GM10266 (cell line): Measurements from ENCODE around the gene TAS1R1.

Experiments
- DNase-seq: peaks from one replicate; pipeline ENCODE4 v3.0.0; 2012; ENCODE audit errors: extremely low spot score
- TF ChIP-seq, protein P1 (sequence below): IDR thresholded peaks from 2 replicates; pipeline ENCODE4 v1.5.1; 2012; ENCODE audit warnings: mild to moderate bottlenecking, low read depth; ENCODE audit not compliant: control insufficient read depth, insufficient read depth; ENCODE audit errors: missing control alignments

Gene TAS1R1

DNA sequence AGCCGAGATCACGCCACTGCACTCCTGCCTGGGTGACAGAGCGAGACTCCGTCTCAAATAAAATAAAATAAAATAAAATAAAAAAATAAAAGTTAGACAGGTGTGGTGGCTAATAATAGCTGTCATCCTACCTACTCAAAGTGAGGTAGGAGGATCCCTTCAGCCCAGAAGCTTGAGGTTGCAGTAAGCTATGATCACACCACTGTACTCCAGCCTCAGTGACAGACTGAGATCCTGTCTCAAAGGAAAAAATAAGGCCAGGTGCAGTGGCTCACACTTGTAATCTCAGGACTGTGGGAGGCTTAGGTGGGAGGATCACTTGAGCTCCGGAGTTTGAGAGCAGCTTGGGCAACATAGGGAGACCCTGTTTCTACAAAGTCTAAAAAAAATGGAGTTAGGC lies 18.8 kb upstream of the TAS1R1 start:
- TF ChIP-seq, protein P1, sequence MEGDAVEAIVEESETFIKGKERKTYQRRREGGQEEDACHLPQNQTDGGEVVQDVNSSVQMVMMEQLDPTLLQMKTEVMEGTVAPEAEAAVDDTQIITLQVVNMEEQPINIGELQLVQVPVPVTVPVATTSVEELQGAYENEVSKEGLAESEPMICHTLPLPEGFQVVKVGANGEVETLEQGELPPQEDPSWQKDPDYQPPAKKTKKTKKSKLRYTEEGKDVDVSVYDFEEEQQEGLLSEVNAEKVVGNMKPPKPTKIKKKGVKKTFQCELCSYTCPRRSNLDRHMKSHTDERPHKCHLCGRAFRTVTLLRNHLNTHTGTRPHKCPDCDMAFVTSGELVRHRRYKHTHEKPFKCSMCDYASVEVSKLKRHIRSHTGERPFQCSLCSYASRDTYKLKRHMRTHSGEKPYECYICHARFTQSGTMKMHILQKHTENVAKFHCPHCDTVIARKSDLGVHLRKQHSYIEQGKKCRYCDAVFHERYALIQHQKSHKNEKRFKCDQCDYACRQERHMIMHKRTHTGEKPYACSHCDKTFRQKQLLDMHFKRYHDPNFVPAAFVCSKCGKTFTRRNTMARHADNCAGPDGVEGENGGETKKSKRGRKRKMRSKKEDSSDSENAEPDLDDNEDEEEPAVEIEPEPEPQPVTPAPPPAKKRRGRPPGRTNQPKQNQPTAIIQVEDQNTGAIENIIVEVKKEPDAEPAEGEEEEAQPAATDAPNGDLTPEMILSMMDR, result no peak
- no peak for DNase-seq

DNA sequence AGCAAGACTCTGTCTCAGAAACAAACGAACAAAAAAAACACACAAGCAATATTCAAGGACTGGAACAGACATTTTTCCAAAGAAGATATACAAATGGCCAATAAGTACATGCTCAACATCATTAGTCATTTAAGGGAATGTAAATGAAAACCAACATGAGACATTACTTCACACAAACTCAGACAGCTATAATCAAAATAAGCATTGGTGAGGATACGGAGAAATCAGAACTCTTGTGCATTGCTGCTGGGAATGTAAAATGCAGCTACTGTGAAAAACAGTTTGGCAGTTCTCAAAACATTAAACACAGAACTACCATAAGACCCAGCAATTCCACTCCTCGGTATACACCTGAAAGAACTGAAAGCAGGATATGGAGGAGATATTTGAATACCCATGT lies 16.2 kb upstream of the TAS1R1 start:
- TF ChIP-seq, protein P1, result no peak
- no peak for DNase-seq

DNA sequence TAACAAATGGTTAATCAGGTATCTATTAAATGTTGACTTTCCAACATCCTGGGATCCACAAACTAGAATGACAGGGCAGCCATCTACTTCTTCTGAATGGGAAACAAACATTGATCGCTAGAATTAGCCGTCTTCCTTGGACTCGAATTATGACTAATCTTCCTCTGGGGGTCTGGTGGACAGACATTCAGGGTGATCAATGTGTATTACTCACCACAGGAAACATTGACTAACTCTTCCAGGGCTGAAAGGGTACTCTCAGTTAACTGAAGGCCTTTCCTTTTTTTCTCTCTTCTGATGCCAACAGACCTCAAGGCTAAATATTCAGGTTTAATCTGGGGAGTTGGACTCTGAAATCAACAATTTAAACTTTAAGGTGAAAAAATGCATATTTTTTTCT lies 10.3 kb upstream of the TAS1R1 start:
- no peak for DNase-seq
- TF ChIP-seq, protein P1, result no peak

DNA sequence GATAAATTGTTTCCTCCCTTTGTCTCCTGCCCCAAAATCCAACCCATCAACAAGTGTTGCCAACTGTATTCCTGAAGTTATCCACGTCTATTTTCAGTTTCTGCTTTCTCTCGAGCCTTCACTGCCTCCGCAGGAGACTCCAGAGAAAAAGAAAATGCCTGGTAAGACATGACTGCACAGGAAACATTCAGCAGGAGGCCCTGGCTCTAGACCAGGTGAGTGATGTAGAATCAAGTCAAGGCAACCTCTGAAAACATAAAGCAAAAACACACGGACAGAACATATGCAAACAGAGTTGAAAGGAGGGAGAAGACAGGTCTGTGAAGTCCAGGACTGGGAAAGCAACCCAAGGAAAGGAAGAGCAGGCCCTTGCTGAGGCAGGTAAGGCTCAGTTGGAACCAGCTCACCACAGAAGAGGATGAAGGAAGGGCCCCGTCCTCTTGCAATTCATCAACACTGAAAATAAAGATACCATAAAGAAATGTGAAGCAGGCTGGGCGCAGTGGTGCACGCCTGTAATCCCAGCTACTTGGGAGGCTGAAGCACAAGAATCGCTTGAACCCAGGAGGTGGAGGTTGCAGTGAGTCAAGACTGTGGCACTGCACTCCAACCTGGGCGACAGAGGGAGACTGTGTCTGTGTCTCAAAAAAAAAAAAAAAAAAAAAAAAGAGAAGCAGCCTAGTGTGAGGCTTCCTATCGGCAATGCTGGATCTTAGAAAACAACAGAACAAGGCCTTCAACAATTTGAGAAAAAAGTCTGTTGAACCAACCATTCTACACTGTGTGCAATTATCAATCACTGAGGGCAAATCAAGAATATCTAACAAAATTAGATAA lies 9.6 kb upstream of the TAS1R1 start:
- DNase-seq, result no peak
- TF ChIP-seq, protein P1, result no peak

DNA sequence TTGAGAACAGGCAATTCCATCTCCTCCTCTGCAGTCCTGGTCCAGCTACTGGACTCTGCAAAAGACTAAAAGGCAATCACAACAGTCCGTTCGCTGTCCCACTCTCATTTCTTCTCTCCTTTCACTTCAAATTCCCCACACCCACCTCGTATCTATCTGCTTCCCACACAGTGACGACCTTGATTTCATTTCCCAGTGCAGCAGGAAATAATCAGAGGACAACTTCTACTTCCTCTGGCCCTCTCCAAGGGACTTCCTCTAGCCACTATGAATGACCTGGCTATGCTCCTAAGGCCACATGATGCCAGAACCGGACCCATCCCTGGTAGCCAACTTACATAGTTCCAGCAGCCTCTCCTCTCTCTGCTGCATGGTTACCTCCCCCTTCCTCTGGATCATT lies 8.8 kb upstream of the TAS1R1 start:
- no peak for DNase-seq
- TF ChIP-seq, protein P1, result no peak

DNA sequence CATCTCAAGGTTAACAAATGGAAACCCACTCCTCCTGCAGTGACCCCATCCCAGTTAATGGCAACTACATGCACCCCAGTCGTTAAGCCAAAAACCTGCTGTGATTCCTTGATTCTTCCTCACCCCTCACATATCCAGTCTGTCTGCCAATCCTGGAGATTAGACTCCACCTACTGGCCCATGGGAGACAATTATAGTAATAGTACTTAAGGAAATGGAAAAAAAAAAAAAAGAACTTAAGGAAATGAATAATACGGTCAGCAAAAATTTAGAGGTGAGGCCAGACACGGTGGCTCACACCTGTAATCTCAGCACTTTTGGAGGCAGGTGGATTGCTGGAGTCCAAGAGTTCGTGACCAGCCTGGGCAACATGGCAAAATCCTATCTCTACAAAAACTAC lies 7.8 kb upstream of the TAS1R1 start:
- no peak for DNase-seq
- TF ChIP-seq, protein P1, result no peak
